ENCODE results near the gene KCNB1.

DNA sequence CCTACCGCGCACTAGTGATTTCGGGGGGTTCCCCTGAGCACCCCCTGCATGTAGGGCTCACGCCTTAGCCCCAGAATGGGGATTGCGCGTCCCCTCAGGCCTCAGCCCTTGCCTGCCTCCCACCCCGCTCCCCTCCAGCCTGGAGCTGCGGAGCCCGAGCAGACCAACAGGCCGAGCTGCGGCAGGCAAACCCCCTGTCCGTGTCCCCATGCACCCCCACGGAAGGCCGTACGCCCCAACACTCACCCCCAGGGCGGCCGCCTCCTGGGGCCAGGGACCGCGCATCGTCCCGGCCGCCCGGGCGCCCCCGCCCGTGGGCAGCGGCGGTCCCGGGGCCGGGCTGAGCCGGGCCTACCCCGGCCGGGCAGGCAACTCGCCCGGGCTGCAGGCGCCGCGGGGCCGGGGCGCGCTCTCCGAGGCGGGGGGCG is 1.2 kb upstream of the KCNB1 start:
- TF ChIP-seq EP300 (IDR thresholded peaks at IDR 0.05) (no peak), POLR2A (IDR thresholded peaks at IDR 0.05) (no peak), POLR2AphosphoS5 (IDR thresholded peaks at IDR 0.05) (no peak)
- TF ChIP-seq, protein P1, sequence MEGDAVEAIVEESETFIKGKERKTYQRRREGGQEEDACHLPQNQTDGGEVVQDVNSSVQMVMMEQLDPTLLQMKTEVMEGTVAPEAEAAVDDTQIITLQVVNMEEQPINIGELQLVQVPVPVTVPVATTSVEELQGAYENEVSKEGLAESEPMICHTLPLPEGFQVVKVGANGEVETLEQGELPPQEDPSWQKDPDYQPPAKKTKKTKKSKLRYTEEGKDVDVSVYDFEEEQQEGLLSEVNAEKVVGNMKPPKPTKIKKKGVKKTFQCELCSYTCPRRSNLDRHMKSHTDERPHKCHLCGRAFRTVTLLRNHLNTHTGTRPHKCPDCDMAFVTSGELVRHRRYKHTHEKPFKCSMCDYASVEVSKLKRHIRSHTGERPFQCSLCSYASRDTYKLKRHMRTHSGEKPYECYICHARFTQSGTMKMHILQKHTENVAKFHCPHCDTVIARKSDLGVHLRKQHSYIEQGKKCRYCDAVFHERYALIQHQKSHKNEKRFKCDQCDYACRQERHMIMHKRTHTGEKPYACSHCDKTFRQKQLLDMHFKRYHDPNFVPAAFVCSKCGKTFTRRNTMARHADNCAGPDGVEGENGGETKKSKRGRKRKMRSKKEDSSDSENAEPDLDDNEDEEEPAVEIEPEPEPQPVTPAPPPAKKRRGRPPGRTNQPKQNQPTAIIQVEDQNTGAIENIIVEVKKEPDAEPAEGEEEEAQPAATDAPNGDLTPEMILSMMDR (IDR thresholded peaks at IDR 0.05): no peak

All from stomach (tissue), 4 donors.